NCI-H187 treated with DMSO at 0.1 percent for 48 hours (cell line): ENCODE results near the gene RIPPLY3.

Experiments
- DNase-seq: peaks from one replicate; lab custom pipeline; 2025; lab: John Stamatoyannopoulos, UW

RIPPLY3 gene

GRCh38 chr21:37061926-37062592, 55.6 kb downstream of the RIPPLY3 start:
- peak; percentile 49 for DNase-seq

- DNase-seq: no peak
Measured at GRCh38 chr21:37062593-37062935, 56.1 kb downstream of the RIPPLY3 start.

GRCh38 chr21:37063433-37063832, 56.9 kb downstream of the RIPPLY3 start:
- DNase-seq: no peak

GRCh38 chr21:37064841-37065240, 58.3 kb downstream of the RIPPLY3 start:
- no peak for DNase-seq

- DNase-seq: no peak
Measured at GRCh38 chr21:37065561-37066177, 59.2 kb downstream of the RIPPLY3 start.
